ENCODE data around the gene TEC. TPM values are rescaled to one million over a fixed set of nuclear protein-coding genes. Genes with fewer than 3 reads are reported as not detected.

The TEC gene
- total and polyA plus RNA-seq, 2 of the 8 experiments (the other 6 are each of a cell fraction or from before 2014, with no cell fraction given) = 0.73 to 1.8 TPM

DNA sequence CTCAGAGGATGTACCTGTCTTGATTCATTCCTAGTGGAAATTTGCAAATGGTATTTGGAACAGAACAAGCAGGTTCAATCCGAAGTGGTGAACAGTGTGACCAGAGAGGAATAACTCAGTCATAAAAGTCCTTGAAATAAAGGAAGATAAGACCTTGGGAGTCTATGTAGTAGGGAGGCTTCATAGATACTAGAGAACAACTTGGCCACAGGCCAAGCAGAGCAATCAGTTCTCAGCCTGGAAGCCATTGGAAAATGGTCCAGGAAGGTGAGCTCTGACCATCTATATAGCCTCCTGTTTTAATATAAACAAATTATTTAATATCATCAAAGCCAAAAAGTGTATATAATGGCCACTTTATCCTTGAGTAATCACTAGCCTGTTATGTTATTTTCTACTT is 146.9 kb downstream of the TEC start:
- Histone ChIP-seq H2BK12ac (ENCODE audit: low read depth, low read length) (no peak overlapping the region), H3K9ac (replicated peaks in 1 of 4; ENCODE audit: extremely low read depth in 1 of 4, low read depth in 3 of 4, low read length in 3 of 4) (no peak overlapping the region), H3K56ac (replicated peaks; ENCODE audit: insufficient read length, low read depth, low read length) (no peak overlapping the region), H4K8ac (ENCODE audit: extremely low read depth, insufficient read depth, low read length) (no peak overlapping the region), H3K27ac (ENCODE audit: low read depth, low read length) (no peak overlapping the region), H3K4me3 (ENCODE audit: extremely low read depth in 1 of 4, insufficient read depth in 2 of 4, low read depth in 3 of 4, low read length in 4 of 4) (no peak overlapping the region), H3K4me2 (ENCODE audit: insufficient read depth in 1 of 2, low read depth in 2 of 2, low read length in 2 of 2) (no peak overlapping the region), H3K79me2 (ENCODE audit: control insufficient read depth in 1 of 2, insufficient read depth in 2 of 2, low read length in 2 of 2) (no peaks in the 10 kb centered on the region), H3K27me3 (replicated peaks in 1 of 4; ENCODE audit: control insufficient read depth in 3 of 4, extremely low read depth in 1 of 4, insufficient read depth in 3 of 4, low read length in 3 of 4) (no peaks in the 10 kb centered on the region), H2AFZ (ENCODE audit: low read length) (no peak overlapping the region), H3K79me1 (ENCODE audit: low read depth, low read length) (no peaks in the 10 kb centered on the region), H3K23me2 (ENCODE audit: low read depth, low read length) (no peaks in the 10 kb centered on the region), H3K4me1 (replicated peaks in 1 of 4; ENCODE audit: control insufficient read depth in 3 of 4, insufficient read depth in 4 of 4, low read length in 3 of 4) (peaks cover 0 to 7% (median 5%) of the 10 kb centered on the region in 4 experiments; a peak in 5 of 7 replicates), H3K9me3 (ENCODE audit: insufficient read depth in 2 of 2, low read depth in 1 of 2, low read length in 1 of 2) (no peaks in the 10 kb centered on the region), H2BK15ac (ENCODE audit: low read length) (no peak overlapping the region), H2AK5ac (ENCODE audit: low read depth, low read length) (no peak overlapping the region), H2BK20ac (ENCODE audit: low read length) (no peak overlapping the region), H4K91ac (replicated peaks; ENCODE audit: insufficient read length, low read length) (no peak overlapping the region), H3K4ac (replicated peaks; ENCODE audit: insufficient read length, low read depth, low read length) (no peak overlapping the region), H3K23ac (ENCODE audit: insufficient read length) (no peak overlapping the region), H3K18ac (ENCODE audit: extremely low read depth, low read length) (no peak overlapping the region), H4K5ac (ENCODE audit: insufficient read length, low read depth, low read length) (no peak overlapping the region), H4K20me1 (replicated peaks in 1 of 2; ENCODE audit: control insufficient read depth in 1 of 2, insufficient read depth in 2 of 2, low read length in 2 of 2) (no peaks in the 10 kb centered on the region), H3K36me3 (ENCODE audit: control insufficient read depth in 2 of 4, insufficient read depth in 4 of 4, low read length in 3 of 4) (no peaks in the 10 kb centered on the region), H3K14ac (ENCODE audit: insufficient read length) (no peak overlapping the region), H2BK120ac (replicated peaks; ENCODE audit: low read depth, low read length) (no peak overlapping the region), H2BK5ac (ENCODE audit: low read depth, low read length) (no peak overlapping the region)
- POLR2A ChIA-PET (ENCODE audit: partially characterized antibody) = no interaction called here
- 89% methylated on average over 1 of the region's 1 CpG; no CpG with 5 or more reads in 1 of the 2 experiments for WGBS, 2 experiments (ENCODE audit: extremely low coverage in 1 of 2, insufficient coverage in 1 of 2, insufficient read length in 1 of 2, insufficient replicate concordance in 2 of 2, low coverage in 1 of 2, low lambda C conversion rate in 2 of 2, missing lambda C conversion rate in 1 of 2)
- TF ChIP-seq TAF1 (IDR thresholded peaks at IDR 0.05; ENCODE audit: low read depth, low read length) (no peak), POLR2A (IDR thresholded peaks at IDR 0.05; ENCODE audit: control extremely low read depth in 1 of 2, low read depth in 2 of 2, low read length in 2 of 2) (no peak), KDM4A (IDR thresholded peaks at IDR 0.05; ENCODE audit: low read depth, low read length, severe bottlenecking) (no peak)
- FAIRE-seq (no peak), DNase-seq (ENCODE audit: low read depth in 1 of 2, low spot score in 2 of 2) (no peak)
- CTCF ChIA-PET (ENCODE audit: partially characterized antibody) = interaction anchor here (1.1 to 1.4 kb wide), 3 partner anchors 14 to 375 kb away, joined by 4 to 5 read pairs (median 5); no protein-coding TSS in a partner anchor

All from H1 (cell line).